ENCODE results near the gene HBEGF. TPM values are rescaled to one million over a fixed set of nuclear protein-coding genes. Genes with fewer than 3 reads are reported as not detected.

HBEGF gene
- total RNA-seq, 1 donor from 2014 or later: 0.49 TPM

GRCh38 chr5:140318792-140319191, 27.6 kb downstream of the HBEGF start:
- Mint-ChIP-seq H3K4me1 (no peaks in the 10 kb centered on the region), H3K36me3 (ENCODE audit: low read depth) (no peaks in the 10 kb centered on the region), H3K9me3 (no peaks in the 10 kb centered on the region), H3K4me3 (no peak overlapping the region), H3K27me3 (no peaks in the 10 kb centered on the region), H3K27ac (no peak overlapping the region)
- no peak for DNase-seq
- no peak for TF ChIP-seq CTCF (IDR thresholded peaks at IDR 0.05)
- ATAC-seq (ENCODE audit: low read depth): no peak
- CTCF ChIA-PET: no interaction called here
- intact Hi-C loops (cut with micrococcal nuclease): no loop called here
- POLR2A ChIA-PET: no interaction called here

- ChIA-PET POLR2A (no interaction called here), CTCF (interaction anchor here (1.0 kb wide), 1 partner anchor 28 kb away, joined by 3 read pairs; the partner anchor contains the start of gene HBEGF)
- no peak overlapping the region for H3K27ac Mint-ChIP-seq
- H3K36me3 Mint-ChIP-seq (ENCODE audit: low read depth): no peaks in the 10 kb centered on the region
- ATAC-seq (ENCODE audit: low read depth) (no peak), DNase-seq (no peak)
- no peaks in the 10 kb centered on the region for H3K4me1 Mint-ChIP-seq
- TF ChIP-seq CTCF (IDR thresholded peaks at IDR 0.05): no peak
- H3K4me3 Mint-ChIP-seq: no peak overlapping the region
- no peaks in the 10 kb centered on the region for H3K27me3 Mint-ChIP-seq
- H3K9me3 Mint-ChIP-seq: no peaks in the 10 kb centered on the region
- intact Hi-C loops (cut with micrococcal nuclease): no loop called here
Observed at GRCh38 chr5:140317859-140318258, 28.5 kb downstream of the HBEGF start.

GRCh38 chr5:140312791-140313189, 33.6 kb downstream of the HBEGF start:
- POLR2A ChIA-PET: no interaction called here
- CTCF ChIA-PET: no interaction called here

GRCh38 chr5:140312067-140312790, 34.2 kb downstream of the HBEGF start:
- H3K27ac Mint-ChIP-seq: no peak overlapping the region
- peaks cover 5% of the 10 kb centered on the region for H3K27me3 Mint-ChIP-seq
- no peak overlapping the region for H3K4me3 Mint-ChIP-seq
- ATAC-seq (ENCODE audit: low read depth): no peak
- DNase-seq: no peak
- ChIA-PET POLR2A (no interaction called here), CTCF (no interaction called here)
- H3K4me1 Mint-ChIP-seq: no peaks in the 10 kb centered on the region
- H3K9me3 Mint-ChIP-seq: no peaks in the 10 kb centered on the region
- H3K36me3 Mint-ChIP-seq (ENCODE audit: low read depth): no peaks in the 10 kb centered on the region
- intact Hi-C loops (cut with micrococcal nuclease): no loop called here
- TF ChIP-seq CTCF (IDR thresholded peaks at IDR 0.05): no peak

More at GRCh38 chr5:140312791-140313189, 33.6 kb downstream of the HBEGF start:
- H3K27me3 Mint-ChIP-seq: peaks cover 5% of the 10 kb centered on the region
- no peaks in the 10 kb centered on the region for H3K9me3 Mint-ChIP-seq
- H3K27ac Mint-ChIP-seq: no peak overlapping the region
- ATAC-seq (ENCODE audit: low read depth) (no peak), DNase-seq (no peak)
- no peaks in the 10 kb centered on the region for H3K36me3 Mint-ChIP-seq (ENCODE audit: low read depth)
- no peak overlapping the region for H3K4me3 Mint-ChIP-seq
- no peaks in the 10 kb centered on the region for H3K4me1 Mint-ChIP-seq
- intact Hi-C loops (cut with micrococcal nuclease): no loop called here
- no peak for TF ChIP-seq CTCF (IDR thresholded peaks at IDR 0.05)

GRCh38 chr5:140311011-140311467, 35.4 kb downstream of the HBEGF start:
- ATAC-seq (ENCODE audit: low read depth) (no peak), DNase-seq (no peak)
- no peaks in the 10 kb centered on the region for H3K4me1 Mint-ChIP-seq
- peaks cover 5% of the 10 kb centered on the region for H3K27me3 Mint-ChIP-seq
- no peak for TF ChIP-seq CTCF (IDR thresholded peaks at IDR 0.05)
- CTCF ChIA-PET: no interaction called here
- H3K27ac Mint-ChIP-seq: no peak overlapping the region
- intact Hi-C loops (cut with micrococcal nuclease): no loop called here
- POLR2A ChIA-PET: no interaction called here
- no peaks in the 10 kb centered on the region for H3K9me3 Mint-ChIP-seq
- H3K4me3 Mint-ChIP-seq: no peak overlapping the region
- H3K36me3 Mint-ChIP-seq (ENCODE audit: low read depth): no peaks in the 10 kb centered on the region

Measured in activated B cell treated with CpG ODN at 0.5 μM for 24 hours (primary cell).